DMS153 (cell line): ENCODE measurements around the gene OXLD1.
A peak's percentile ranks its signal among the peaks of the same experiment; 100 is the strongest.

Experiments
- DNase-seq: peaks from one replicate; lab custom pipeline; 2025; lab: John Stamatoyannopoulos, UW

Gene OXLD1

DNA sequence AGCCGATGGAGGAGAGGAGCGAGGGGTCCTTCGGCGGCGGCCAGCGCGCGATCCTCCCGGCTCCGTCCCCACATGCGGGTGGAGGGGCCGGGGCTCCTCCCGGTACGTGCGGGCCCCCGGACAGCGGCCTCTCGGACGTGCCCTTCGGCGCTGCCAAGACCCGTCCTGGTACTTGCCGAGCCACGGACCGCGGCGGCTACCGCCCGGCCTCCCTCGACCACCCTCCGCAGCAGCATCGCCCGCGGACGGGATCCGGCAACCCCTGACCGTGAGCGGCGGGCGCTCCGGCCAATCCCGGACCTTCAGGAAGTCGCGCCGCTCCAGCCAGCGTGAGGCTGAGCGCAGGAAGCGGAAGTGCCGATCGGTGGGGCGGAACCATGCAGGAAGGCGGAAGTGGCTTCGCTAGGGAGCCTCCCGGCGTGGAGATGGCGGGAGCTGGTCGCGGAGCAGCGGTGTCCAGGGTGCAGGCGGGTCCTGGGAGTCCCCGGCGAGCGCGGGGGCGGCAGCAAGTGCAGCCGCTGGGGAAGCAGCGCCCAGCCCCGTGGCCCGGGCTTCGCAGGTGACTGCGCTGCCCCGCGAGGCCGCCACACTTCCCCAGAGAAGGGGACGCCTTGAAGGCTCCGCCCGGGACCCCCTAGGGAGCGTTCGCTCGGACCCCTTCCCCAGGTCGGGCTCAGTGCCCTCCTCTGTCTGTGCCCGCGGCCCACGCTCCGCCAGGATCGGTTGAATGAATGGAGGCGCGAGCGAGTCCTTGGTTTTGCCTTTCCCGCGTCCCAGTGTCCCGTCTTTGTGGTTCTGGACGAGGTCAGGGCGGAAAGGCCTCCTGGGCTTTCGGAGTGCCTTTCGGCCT lies at the start of gene OXLD1, which contains the start of gene CCDC137:
OXLD1 (minus strand) TSS at position 264 of the 850 bp plus-strand sequence; CDS start at position 236, 28 bp downstream.
CCDC137 (plus strand) TSS at position 396 of the 850 bp plus-strand sequence; CDS start at position 426, 30 bp downstream.
- peak; percentile 90 for DNase-seq

DNA sequence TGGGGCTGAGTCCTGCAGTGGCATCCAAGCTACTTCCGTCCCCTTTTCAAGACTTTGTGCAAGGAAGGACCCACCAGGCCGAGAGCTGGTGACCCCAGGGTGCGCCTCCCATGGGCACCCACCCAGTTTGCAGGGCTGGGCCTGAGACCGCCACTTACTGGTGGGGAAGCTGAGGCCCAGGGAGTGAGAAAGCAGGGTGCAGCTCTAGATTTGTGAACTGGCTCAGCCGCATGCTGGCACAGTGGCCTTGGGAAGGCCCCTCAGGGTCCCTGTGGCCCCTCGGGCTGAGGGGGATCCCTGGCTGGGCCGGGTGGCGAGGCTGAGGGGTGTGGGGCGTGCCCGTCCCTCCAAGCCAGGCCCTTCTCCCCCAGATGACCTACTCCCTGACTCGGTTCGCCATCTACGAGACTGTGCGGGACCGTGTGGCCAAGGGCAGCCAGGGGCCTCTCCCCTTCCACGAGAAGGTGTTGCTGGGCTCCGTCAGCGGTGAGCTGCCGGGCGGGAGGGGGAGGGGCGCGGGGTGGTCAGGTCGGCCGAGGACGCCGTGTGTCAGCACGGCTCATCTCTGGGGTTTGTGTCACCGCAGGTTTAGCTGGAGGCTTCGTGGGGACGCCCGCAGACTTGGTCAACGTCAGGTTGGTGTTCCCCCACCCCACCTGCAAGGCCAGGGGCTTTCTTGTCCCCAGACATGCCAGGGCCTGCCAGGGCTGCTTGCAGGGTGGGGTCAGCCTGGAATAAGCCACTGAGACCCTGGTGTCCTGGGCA lies 48.9 kb upstream of the OXLD1 start:
- no peak for DNase-seq

GRCh38 chr17:81714412-81715106 lies 48.2 kb upstream of the OXLD1 start:
- no peak for DNase-seq

DNA sequence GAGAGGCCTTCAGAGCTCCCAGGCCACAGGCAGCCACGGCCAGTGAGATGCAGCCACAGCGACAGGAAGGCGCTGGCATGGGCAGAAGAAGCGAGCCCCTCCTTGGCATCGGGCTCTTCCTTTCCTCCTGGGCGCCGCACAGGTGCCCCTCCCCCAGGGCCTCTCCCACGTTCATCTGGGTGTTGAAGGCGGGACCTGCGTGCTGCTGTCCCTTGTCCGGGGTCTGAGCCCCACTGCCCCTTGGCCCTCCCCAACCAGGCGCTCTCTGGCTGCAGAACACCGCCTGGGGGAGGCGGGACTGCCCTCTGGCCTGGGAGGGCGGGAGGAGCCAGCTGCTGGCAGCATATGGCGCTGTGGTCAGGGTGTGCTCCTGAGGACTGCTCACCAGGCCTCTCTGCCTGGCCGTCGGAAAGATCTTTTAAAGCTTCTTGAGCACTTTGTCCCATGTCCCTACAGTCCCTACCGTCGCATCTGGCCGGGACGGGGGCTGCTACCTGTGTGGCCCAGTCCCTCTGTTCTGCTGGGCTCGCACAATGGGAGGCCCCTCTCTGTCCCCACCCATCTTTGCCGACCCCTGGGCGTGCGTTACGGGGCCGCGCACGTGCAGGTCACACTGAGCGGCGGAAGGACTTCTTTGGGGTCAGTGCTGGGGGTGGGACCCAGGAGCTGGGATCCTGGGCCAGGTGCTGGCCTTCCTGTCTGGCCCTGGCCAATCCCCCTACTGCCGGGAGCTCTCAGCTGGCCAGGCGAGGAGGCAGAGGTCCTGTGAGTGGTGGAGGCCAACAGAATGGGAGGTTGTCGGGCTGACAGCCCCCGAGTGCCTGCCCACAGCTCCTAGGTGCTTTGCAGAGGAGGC lies 47.4 kb upstream of the OXLD1 start:
- no peak for DNase-seq

DNA sequence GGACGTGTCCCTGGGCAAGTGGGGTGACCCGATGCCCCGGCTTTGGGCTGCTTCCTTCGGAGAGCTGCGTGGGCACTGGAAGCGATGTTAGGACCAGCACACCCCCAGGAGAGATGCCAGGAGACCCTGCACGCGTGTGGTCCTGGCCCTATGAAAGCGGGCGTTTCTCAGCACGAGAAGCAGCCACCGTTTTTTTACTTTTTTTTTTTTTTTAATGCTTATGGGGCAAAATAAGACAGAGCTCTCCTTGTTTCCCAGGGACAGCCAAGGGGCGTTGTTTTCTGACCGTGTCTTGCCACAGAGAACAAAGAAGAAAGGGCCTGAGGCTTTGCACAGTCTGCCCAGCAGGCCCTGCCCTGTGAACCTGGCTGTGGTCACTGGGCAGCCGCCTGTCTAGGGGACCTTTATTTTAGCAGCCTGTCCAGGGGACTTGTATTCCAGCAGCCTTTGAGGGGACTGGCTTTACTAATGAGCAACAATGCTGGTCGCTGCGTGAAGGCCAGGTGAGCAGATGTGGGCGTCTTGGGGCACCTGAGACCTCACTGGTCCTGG lies 46.7 kb upstream of the OXLD1 start:
- DNase-seq: no peak

- no peak for DNase-seq
These were observed 46.1 kb upstream of the OXLD1 start for GRCh38 chr17:81712468-81713003.

GRCh38 chr17:81711814-81712467 lies 45.5 kb upstream of the OXLD1 start, which contains the start of gene SLC25A10:
SLC25A10 (plus strand) TSS chr17:81712284; CDS start chr17:81712427, 143 bp downstream.
- DNase-seq: peak; percentile 72

- DNase-seq: peak; percentile 11
These were observed 44.3 kb upstream of the OXLD1 start for GRCh38 chr17:81710514-81711308.

- no peak for DNase-seq
These were observed 42.4 kb upstream of the OXLD1 start for GRCh38 chr17:81708739-81709185.

DNA sequence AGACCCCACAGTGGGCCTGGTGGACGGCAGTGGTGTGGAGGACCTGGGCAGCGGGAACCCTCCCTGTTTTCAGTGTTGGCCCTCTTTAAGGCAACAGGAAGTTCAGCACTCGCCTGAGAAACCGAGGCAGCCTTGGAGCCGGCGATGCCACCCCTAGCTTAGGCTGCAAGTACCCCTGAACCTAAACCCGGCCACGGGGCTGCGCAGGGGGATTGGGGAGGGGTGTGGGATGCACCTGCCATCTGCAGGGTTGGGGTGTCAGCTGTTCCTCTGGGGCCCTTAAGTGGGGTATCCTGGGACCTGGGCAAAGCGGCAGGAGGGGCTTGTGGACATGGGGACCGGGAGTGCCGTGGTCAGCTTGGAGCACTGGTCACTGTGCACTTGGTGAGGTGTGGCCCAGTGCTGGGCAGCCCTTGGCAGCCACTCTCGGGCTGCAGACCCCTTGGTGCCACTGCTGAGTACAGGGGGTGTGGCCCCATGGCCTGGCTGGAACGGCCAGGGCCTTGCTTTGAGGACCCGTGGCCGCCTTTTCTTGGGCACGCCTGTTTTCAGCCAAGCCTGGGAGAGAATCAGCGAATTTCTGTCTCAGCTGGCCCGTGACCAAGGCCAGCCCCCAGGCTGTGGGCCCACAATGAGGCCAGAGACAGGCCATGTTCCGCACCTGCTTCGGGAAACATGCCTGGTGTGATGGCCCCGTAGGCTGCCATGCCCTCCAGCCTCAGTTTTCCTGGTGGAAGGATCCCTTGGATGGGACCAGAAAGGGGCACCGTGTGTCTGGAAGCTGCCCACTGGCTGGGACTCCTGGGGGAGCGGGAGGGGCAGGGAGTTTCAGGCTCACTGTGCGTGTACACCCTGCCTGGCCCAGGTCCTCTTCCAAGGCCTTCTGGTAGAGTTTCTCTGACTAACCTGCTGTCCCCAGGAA lies 41.6 kb upstream of the OXLD1 start:
- DNase-seq: no peak

GRCh38 chr17:81706757-81707624 lies 40.6 kb upstream of the OXLD1 start:
- no peak for DNase-seq

DNA sequence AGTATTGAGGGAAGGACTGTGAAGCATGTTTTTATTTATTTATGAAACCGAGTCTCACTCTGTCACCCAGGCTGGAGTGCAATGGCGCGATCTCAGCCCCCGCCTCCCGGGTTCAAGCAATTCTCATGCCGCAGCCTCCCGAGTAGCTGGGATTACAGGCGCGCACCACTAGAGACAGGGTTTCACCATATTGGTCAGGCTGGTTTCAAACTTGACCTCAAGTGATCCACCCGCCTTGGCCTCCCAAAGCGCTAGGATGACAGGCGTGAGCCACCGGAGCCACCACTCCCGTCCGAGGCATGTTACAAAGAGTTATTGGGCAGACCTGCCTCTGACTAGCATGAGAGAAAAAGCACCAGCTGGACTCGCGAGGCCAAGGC lies 39.8 kb upstream of the OXLD1 start:
- no peak for DNase-seq

DNA sequence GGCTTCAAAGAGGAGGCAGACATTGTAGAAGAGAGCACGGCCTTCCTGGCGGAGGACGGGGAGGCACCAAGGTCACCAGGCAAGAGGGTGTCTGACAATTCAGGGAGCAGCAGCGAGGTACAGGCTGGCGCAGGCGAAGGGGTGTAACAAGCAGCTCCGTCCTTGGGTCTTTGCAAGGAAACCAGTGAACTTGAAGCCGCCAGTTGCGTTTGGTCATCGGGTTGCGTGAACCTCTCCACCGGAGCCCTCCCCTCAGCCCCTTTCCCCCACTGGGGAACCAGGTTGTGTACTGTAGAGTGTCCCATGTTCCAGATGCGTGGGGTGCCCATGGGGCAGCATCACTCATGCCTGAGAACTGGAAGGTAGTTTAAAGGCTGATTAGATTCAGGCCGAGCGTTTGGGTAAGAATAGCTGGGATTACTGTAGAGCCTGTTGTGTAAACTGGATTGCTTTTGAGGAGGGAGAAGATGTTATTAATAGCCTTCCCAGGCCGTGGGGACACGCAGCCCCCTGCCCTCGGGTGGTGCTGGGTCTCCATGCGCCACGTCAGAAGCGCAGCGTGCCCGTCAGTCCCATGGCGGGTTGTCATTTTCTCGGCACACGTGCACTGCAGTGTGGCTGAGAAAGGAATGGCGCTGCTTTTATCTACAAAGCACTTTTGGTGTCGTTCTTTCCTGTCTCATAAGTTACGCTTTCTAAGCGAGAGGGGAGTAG lies 39.3 kb upstream of the OXLD1 start:
- no peak for DNase-seq

GRCh38 chr17:81703747-81704654 lies 37.6 kb upstream of the OXLD1 start:
- no peak for DNase-seq
